HCT116 (cell line): ENCODE data around the gene CYRIA.

Experiments
- EZH2 ChIP-seq: fragments of 200-600 bp; sonication (generic); IDR thresholded peaks from 2 replicates; pipeline ENCODE4 v1.6.1; 2017; ENCODE audit warnings: antibody characterized with exemption, mixed run types
- EZH2phosphoT487 ChIP-seq: fragments of 200-600 bp; IDR thresholded peaks from 2 replicates; pipeline ENCODE4 v1.6.1; 2018; ENCODE audit warnings: antibody characterized with exemption, borderline replicate concordance
- JUND ChIP-seq: IDR thresholded peaks from 2 replicates; pipeline ENCODE4 v1.6.1; 2012
- POLR2A ChIP-seq: IDR thresholded peaks from 2 replicates; pipeline ENCODE4 v1.7.0; 2011; ENCODE audit warnings: borderline replicate concordance; ENCODE audit not compliant: insufficient read depth, insufficient read length; ENCODE audit errors: extremely low read depth
- RAD21 ChIP-seq: IDR thresholded peaks from 2 replicates; pipeline ENCODE4 v1.6.1; 2012; ENCODE audit warnings: low read depth, mild to moderate bottlenecking
- ZNF274 ChIP-seq: fragments of 200-500 bp; sonication (Bioruptor generic); IDR thresholded peaks from 2 replicates; pipeline ENCODE4 v1.6.1; 2014; ENCODE audit warnings: mild to moderate bottlenecking, low read depth, low read length, inconsistent platforms
- TF ChIP-seq, protein P1 (sequence below), 3 experiments: fragments of 200-600 bp in 1 of 3; sonication (generic) in 1 of 3; IDR thresholded peaks in 2 of 3; conservative IDR thresholded peaks in 1 of 3; 2 replicates each; pipeline ENCODE4 v1.5.1; 2012 to 2017; ENCODE audit warnings: low read depth in 2 of 3, low read length in 2 of 3, antibody characterized with exemption in 1 of 3, borderline replicate concordance in 1 of 3, control low read depth in 1 of 3, mild to moderate bottlenecking in 1 of 3, mixed read lengths in 1 of 3, mixed run types in 1 of 3, moderate library complexity in 1 of 3; ENCODE audit not compliant: insufficient read depth in 1 of 3
- TF ChIP-seq, protein P2 (sequence below): IDR thresholded peaks from 2 replicates; pipeline ENCODE4 v1.6.1; 2011; ENCODE audit warnings: mild to moderate bottlenecking, low read length, moderate library complexity; ENCODE audit not compliant: insufficient replicate concordance; ENCODE audit errors: extremely low read depth

DNA sequence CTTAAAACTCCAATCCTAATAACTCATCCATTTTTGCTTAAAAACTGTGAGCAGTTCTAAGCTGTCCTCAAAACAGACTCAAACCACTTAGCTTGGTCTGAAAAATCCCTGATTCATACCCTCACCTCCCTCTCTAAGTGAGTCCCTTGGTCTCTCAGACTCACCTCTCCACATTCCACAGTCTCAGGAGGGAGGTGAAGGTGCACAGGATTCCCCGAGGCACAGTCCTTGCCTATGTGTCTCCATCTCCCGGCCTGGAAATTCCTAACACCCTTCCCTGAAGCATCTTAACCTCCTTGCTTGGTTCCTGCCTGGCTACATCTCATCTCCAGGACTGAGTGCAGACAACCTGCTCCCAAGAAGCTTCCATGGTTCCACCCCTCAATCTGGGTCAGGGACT lies 45.0 kb downstream of the CYRIA start:
- TF ChIP-seq, protein P1, sequence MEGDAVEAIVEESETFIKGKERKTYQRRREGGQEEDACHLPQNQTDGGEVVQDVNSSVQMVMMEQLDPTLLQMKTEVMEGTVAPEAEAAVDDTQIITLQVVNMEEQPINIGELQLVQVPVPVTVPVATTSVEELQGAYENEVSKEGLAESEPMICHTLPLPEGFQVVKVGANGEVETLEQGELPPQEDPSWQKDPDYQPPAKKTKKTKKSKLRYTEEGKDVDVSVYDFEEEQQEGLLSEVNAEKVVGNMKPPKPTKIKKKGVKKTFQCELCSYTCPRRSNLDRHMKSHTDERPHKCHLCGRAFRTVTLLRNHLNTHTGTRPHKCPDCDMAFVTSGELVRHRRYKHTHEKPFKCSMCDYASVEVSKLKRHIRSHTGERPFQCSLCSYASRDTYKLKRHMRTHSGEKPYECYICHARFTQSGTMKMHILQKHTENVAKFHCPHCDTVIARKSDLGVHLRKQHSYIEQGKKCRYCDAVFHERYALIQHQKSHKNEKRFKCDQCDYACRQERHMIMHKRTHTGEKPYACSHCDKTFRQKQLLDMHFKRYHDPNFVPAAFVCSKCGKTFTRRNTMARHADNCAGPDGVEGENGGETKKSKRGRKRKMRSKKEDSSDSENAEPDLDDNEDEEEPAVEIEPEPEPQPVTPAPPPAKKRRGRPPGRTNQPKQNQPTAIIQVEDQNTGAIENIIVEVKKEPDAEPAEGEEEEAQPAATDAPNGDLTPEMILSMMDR (IDR thresholded peaks at IDR 0.05 in 2 of 3, conservative IDR thresholded peaks at IDR 0.05 in 1 of 3; ENCODE audit: borderline replicate concordance in 1 of 3, insufficient read depth in 1 of 3, low read depth in 2 of 3, low read length in 2 of 3) = no peak
- TF ChIP-seq ZNF274 (no peak), EZH2 (no peak), JUND (no peak), POLR2A (no peak), EZH2phosphoT487 (no peak), RAD21 (no peak)
- TF ChIP-seq, protein P2, sequence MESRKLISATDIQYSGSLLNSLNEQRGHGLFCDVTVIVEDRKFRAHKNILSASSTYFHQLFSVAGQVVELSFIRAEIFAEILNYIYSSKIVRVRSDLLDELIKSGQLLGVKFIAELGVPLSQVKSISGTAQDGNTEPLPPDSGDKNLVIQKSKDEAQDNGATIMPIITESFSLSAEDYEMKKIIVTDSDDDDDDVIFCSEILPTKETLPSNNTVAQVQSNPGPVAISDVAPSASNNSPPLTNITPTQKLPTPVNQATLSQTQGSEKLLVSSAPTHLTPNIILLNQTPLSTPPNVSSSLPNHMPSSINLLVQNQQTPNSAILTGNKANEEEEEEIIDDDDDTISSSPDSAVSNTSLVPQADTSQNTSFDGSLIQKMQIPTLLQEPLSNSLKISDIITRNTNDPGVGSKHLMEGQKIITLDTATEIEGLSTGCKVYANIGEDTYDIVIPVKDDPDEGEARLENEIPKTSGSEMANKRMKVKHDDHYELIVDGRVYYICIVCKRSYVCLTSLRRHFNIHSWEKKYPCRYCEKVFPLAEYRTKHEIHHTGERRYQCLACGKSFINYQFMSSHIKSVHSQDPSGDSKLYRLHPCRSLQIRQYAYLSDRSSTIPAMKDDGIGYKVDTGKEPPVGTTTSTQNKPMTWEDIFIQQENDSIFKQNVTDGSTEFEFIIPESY = no peak
